A673 (cell line): ENCODE data around the gene LPP.

Experiments used
- CTCF ChIP-seq: fragments of 300-800, 200-600 bp; sonication (generic); conservative IDR thresholded peaks from 2 replicates; pipeline ENCODE4 v1.5.1; 2017; ENCODE audit warnings: low read depth, mild to moderate bottlenecking, antibody characterized with exemption, low read length, moderate library complexity, mixed read lengths
- EZH2 ChIP-seq: fragments of 200-600 bp; sonication (generic); IDR thresholded peaks from 2 replicates; pipeline ENCODE4 v1.6.1; 2017; ENCODE audit warnings: borderline replicate concordance, low read depth, mild to moderate bottlenecking, mixed read lengths, antibody characterized with exemption, low read length; ENCODE audit not compliant: poor library complexity, severe bottlenecking

- TF ChIP-seq CTCF (no peak), EZH2 (no peak)
Observed at GRCh38 chr3:188825901-188826300, 671.9 kb downstream of the LPP start.
